ENCODE data around the gene ZNF385C.

ZNF385C gene

DNA sequence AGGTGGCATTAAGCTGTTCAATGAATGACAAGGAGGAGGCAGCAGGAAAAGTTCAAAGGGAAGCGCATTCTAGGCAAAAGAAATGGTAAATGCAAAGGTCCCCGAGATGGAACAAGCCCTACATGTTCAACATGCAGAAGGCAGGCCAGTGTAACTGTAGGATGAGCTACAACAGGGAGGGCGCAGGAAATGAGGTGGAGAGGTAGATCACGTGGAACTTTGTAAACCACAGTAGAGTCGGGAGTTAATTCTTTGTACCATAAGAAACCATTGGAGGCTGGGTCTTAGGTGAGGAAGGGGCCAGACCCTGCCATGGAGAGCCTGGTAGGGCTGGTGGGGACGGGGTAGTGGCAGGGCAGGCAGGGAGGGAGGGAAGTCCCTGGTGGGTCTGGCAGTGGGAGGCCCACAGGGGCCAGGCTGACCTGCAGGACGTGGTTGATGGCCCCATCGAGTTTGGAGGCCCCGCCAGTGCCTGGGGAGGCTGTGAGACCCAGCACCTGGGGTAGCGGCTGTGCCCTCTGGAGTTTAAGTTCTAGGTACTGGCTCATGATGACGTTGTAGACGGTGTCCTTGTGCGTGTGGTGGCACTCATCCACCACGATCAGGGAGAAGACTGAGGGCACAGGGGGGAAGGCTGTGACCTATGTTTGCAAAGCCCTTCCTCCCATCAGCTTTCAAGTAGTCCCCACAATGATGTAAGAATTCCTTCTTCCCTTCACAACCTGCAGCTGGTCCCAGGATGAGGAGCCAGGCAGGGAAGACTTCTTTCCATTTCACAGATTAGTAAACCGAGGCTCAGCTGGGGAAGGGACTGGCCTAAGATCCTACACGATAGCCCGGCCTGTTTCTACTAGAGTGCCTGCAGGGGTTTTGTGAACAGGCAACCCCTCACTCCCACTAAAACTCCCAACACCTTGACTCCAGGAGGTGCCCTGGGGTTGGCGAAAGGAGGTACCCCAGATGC lies 12.3 kb upstream of the ZNF385C start:
- DNase-seq, result no peak

DNA sequence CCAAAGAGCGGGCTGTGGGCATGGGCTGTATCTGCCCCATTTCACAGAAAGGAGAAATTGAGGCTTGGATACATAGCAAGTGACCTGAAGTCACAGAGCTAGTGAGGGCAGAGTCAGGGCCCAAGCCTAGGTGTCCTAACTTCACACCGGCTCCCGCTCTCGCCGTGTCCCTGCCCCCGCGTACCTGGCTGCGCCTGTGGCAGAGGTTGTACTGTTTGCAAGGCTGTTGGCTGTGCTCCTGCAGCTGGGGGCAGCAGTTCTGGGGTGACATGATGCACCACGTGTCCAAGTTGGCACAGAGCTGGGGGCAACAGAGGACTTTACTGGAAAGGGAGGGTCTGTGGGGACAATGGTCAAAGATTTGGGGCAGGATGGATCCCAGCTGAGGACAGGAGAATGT lies 10.8 kb upstream of the ZNF385C start:
- no peak for DNase-seq

DNA sequence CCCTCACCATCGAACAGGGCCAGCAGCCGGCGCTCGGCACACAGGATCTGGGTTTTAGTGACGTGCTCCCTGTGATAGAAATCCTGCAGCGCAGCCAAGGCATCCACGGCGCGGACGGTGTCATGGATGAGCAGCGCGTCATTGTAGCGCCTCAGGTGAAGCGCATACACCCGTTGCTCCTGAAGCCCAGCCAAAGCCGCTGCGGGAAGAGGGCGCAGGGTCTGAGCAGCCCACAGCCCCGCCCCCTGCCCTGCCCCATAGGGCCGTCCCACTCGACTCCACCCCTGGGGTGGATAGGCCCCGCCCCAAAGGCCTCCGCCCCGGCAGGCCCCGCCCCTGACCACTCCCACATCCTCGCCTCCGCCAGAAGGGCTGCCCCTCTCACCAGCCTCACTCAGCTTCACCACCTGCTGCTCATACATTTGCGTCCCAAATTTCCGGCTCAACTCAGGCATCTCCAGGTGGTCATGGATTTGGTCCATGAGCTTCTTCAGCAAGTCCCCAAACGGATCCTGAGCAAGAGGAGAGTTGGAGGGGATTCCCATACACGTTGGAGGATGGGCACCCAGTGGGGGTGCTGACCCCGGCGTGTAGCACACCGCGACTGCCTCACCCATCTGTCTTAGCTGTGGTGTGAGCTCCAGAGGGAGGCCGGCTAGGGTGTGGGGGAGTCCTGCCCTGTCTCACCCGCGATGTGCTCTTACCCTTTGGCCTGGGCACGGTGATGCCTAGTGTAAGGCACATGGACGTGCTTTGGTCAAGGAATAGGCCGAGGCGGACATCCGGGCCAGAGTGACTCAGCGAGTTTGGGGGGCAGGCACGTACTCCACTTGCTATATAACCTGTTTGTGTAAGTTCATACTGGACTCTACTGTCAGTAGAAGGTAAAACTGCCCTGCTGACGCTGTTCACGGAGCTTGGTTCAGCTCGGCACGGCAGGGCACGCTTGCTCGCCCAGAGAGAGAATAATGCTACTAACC lies 9.6 kb upstream of the ZNF385C start:
- peak in 41 of 56 donors; percentile 5 to 83 (median 51) for DNase-seq

DNA sequence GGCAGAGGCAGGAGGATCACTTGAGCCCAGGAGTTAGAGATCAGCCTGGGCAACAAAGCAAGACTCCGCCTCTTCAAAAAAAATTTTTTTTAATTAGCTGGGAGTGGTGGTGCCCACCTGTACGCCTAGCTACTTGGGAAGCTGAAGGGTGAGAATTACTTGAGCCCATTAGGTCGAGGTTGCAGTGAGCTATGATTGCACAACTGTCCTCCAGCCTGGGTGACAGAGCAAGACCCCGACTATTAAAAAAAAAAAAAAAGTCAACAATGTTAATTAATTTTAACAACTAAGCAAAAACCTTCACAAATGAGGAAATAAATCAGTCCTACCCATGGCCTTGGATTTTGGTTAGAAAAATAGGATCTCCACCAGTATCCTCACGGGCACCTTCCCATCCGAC lies 8.9 kb upstream of the ZNF385C start:
- no peak for DNase-seq

DNA sequence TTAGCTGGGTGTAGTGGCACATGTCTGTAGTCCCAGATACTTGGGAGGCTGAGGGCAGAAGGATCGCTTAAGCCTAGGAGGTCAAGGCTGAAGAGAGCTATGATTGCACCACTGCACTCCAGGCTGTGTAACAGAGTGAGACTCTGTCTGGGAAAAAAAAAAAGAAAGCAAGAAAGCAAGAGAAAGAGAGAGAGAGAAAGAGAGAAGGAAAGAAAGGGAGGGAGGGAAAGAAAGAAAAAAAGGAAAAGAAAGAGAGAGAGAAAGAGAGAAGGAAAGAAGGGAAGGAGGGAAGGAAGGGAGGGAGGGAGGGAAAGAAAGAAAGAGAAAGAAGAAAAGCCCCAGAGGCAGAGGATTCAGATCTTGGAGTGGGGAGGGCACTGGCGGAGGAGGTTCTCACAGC lies 7.7 kb upstream of the ZNF385C start:
- no peak for DNase-seq

DNA sequence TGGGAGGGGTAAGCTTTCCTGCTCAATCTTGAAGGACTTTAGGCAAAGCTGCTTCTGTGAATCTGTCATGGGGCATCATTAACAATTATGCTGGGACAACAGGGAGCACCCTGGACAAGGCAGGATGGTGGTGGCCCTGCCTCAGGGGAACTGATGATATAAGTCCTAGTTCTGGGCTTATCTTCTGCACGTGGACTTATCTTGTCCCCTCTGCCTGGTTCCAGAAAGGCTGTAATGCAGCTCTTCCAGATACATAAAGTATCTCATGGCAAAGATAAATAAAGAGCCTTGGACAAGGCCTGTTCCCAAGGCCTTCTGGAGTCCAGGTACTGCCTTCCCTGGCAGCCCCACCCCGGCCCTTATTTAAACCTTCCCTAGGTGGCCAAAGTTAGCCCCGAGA lies 6.0 kb upstream of the ZNF385C start:
- no peak for DNase-seq

DNA sequence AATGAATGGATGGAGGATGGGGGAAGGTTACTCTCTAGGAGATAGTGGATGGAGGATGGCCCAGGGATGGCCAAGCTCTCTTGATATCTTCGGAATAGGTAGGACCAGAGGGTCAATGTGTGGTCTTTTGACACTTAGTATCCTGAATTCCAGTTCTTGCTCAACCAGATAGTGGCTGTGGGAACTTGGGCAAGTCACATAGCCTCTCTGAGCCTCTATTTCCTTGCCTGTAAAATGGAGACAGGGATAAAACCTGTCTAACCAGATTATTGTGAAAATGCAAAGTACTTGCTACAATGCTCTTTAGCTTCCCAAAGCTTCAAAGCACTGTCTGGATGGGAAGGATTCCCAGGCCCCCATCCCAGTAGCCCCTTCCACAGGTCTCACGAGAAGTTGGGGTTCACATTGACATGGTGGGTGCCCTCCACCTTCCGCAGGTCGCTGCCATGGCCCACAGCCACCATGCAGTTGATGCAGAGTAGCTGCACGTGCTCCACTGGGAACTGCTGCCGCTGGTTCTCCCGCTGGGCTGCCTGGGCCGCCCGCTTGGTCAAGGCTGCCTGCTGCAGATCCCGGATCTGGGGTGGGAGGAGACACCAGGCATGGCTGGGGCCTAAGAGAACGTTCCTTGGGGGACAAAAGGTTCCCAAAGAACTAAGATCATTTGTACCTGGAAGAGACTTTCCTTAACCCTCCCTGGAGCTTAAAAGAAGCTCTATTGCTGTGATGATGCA lies 5.1 kb upstream of the ZNF385C start:
- no peak for DNase-seq

DNA sequence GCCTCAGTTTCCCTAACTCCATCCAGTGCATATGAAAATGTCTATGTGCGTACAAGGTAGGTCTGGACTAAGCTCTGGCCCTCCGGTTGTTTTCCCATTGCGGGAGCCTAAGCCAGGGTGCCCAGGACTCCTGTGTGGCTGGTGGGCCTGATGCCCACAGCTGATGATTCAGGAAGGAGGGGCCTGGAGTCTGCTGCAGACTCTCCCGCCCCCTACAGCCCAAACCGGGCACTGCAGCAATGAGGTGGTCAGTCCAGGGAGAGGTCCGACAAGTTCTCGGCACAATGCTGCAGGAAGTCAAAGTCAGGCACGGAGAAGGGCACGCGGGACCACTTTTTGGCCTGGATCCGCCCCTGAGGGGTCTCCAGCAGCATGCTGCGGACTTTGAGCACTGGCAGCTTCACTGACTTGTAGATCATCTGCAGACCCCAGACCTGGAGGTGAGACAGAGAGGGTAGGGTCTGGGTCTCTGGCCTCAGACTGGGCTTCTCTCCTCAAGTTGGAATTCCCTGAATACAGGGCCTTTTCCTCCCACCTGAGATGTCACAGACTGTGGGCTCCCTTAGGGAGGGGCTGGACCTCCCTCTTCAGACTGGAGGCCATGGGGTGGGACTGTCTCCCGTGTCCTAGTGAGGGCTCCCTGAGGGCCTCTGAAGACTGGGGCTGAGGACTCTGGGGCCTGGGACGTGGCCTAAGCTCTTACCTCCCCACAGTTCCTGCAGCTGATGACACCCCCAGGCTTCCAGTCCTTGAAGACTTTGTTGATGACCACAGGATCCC lies 3.4 kb upstream of the ZNF385C start:
- DNase-seq, result peak in 48 of 56 donors; percentile 3 to 83 (median 48)

DNA sequence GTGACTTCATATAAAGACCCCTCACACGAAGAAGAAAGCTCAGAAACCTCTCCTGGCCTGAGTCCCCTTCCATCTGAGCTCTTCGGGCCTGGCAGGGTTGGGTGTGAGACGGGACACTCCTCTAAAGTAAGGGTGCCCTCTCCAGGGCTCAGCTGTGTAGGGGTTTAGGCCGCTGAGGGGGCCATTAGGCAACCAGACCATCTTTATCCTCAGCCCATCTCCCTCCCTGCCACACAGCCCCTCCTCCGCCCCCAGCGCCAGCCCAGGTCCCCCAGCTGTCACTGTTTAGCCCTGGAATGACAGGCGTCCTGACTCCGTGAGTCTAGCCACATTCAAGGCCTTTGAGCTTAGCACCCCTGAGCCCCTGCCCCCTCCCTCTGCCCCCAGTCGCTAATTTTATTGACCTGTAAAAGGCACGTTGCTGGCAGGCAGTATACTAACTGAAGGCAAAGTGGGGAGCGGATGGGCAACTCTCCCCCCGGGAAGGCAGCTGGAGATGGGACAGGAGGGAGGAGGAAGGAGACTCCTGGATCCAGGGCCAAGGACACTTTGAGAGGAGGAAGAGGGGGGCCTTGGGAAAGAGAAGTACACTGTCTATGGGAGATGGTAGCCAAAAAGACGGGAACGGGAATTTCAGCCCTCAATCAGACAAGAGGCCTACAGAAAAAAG lies 592 bp upstream of the ZNF385C start:
- no peak for DNase-seq

DNA sequence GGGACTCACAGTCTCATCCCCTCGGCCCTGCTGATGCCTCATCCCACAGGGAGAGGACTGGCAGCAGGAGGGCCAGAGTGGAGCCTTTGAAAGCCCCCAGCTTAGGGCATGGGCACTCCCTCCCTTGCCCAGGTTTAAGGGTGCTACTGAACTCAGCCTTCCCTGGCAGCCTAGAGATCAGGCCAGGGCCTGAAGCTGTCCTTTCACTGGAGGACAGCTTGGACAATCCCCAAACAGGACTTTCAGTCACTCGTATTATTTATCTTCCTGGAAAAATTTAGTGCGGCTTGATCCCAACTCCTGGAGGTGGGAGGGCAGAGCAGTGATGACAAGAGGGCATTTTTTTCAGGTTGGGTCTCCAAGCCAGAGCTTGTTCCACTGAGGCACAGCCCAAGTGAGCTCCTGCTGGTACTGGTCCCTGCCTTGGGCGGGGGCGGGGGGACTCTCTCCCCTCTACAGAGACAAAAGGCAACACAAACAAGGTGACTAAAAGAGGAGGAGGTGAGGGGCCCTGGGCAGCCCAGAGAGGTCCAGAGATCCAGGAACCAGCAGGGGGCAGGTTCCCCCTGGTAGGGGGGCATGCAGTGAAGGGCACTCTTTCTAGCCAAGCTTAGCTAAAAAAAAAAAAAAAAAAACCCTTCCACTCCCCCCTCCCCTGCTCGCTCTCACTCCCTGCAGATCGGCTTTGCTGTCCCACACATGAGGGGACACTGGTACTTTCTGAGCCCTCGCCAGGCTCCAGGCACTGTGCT lies 1.7 kb downstream of the ZNF385C start:
- no peak for DNase-seq

DNA sequence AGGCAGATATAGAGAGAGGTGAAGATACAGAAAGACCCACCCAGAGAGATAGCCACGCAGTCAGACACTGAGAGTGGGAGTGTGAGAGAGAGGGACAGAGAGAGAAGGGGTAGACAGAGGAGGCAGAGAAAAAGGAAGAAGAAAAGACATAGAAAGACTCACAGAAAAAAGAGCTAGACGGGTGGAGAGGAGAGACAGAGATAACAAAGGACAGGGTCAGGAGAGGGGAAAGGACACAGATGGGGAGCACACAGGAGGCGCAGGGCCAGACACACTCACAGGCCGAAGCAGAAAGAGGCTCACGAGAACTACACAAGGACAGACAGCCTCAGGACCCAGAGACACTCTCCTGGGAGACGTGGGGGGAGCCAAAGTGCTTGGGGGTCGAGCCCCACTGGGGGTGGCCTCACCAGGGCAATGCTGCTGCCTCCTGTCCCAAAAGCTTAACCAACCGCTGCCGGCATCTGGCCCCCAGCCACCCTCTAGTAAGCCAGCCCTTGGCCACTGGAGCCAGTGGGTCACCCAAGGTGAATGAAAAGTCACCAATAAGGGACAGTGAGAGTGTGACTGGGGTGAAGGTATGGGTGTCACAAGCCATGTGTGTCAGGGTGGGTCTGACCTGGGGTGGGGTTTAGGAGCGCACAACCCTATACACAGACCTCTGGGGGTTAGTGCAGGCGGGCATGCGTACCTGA lies 3.8 kb downstream of the ZNF385C start:
- DNase-seq, result no peak

DNA sequence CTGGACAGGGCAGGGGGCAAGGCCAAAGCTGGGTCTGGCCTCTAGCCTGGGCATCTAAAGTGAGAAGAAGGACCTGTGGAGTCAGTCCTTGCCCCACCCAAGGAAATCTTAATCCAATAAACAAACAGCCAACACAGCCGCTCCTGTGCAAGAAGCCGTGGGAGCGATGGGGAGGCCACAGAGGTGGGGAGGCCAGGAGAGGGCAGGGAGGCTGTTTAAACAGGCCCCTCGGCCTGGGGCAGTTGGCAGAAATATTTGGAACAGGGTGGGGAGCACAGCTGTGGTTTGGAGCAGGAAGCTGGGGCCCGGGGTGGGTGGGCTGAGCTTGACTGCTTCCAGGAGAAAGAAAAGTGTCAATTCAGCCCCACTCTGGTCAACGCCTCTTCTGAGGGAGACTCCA lies 5.3 kb downstream of the ZNF385C start:
- no peak for DNase-seq

DNA sequence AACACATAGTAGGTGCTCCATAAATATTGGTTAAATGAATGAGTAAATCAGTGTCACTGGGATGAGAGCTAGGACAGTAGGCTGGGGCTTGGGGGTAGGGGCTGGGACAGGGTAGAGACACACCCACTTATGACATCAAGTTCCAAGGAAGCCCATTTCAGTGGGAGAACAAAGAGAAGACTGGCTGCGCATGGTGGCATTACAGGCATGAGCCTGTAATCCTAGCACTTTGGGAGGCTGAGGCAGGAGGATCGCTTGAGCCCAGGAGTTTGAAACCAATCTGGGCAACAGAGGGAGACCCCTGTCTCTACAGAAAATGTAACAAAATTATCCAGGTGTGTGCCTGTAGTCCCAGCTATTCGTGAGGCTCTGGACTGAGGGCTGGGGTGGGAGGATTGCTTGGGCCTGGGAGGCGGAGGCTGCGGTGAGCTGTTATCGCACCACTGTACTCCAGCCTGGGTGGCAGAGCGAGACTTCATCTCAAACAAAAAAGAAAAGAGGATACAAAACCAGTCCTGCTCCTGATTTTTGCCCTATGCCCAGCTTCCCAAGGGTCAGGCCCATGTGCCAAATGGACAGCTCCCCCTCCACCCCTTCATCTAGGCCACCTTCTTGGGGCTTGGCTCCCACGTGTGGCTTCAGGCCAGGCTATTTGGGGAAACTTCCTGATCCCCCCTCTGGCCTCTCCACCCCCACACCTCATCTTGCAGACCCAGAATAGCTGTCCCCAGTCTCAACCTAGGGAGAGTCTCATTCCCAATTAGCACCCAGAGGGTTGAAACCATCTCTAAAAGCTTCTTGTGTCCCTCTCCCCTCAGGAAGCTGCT lies 7.1 kb downstream of the ZNF385C start:
- no peak for DNase-seq

DNA sequence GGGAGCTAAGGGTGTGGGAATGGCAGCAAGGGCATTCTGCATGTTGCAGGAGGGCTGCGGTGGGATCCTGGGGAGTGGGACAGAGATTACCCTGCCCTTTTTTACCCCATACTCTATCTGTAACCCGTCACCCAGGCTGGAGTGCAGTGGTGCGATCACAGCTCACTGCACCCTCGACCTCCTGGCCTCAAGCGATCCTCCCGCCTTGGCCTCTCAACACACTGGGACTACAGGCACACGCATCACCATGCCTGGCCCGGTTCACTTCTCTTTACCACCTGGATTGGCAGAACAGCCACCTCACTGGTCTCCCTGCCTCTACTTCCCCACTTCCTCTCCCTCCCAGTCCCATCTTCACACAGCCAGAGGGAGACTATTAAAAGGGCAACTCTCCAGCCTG lies 9.5 kb downstream of the ZNF385C start:
- DNase-seq, result no peak

DNA sequence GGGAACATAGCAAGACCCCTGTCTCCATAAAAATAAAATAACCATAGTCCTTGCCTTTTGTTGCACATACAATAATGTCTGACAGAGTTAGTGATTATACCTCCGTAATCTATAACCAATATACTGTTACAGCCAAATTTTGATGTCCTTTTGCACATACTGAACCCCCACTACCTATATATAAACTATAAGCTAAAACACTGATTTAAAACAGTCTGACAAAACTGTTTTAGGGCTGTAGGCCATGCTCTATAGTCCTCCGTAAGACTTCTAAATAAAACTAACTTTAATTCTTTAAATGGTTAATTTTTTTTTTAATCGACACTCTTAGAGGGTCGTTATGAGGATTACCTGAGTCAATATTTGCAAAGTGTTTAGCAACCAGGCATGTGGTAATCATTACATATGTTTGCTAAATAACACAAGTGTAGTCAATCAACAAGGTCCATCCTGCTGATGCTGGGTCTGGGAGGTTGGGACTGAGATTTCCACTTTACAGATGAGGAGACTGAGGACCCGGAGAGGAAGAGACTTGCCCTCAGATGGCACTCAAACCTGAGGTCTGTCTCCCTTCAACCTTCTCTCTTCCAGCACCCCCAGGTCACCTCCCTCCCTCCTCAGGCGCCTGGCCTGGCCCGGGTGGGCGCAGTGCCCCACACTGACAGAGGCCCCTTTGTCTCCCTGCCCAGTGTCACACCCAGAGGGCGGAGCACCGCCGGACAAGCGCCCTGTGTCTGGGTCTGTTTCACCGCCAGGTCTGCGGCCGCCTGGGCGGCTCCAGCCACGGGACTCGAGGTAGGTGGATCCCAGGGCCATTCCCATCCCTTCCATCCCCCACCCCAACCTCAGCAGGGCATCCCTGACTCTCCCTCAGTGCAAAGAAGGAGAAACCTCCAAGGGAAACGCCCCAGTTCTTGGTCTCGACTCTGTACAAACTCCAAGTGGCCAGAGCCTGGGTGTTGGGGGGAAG lies 10.3 kb downstream of the ZNF385C start:
- DNase-seq, result peak in 31 of 56 donors; percentile 2 to 65 (median 32)

DNA sequence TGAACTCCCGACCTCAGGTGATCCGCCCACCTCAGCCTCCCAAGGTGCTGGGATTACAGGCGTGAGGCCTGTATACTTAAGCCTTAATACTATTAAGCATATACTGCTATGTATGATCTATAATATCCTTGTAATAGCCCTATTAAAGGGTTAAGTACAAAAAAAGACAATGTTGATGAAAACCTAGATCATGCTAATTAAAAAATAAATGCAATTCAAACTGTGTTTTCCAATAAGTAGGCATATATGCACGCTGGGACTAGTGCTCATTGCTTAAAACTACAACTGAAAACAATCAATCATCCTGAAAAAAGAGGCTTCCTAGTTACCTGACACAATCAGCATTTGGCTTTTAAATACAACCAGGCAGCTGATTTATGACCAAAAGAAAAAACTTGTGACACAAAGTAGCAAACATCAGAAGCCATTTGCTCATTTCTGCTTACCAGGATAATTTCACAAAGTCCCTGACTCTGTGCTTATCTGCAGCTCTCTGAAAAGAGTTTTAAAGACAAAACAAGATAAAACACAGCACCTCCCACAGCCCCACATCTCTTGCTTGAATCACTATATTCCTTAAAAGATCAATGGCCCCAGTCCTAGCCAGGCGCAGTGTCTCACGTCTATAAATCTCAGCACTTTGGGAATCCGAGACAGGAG lies 11.1 kb downstream of the ZNF385C start:
- no peak for DNase-seq
